ENCODE data around the gene GJA3.

Gene GJA3

GRCh38 chr13:20195801-20196200 lies 34.9 kb upstream of the GJA3 start:
- in situ Hi-C loops (cut with MboI; ENCODE audit: low pct_unique_long_range_greater_than_20kb, low sequenced_read_pairs, unreplicated experiment): loop anchor here (25.0 kb wide), 2 partner anchors 642 to 716 kb away; partner anchors contain the start of gene XPO4
- DNase-seq (ENCODE audit: low spot score): no peak
- no peak for TF ChIP-seq CTCF (IDR thresholded peaks at IDR 0.05; ENCODE audit: extremely low read depth, insufficient read depth, missing control alignments)

DNA sequence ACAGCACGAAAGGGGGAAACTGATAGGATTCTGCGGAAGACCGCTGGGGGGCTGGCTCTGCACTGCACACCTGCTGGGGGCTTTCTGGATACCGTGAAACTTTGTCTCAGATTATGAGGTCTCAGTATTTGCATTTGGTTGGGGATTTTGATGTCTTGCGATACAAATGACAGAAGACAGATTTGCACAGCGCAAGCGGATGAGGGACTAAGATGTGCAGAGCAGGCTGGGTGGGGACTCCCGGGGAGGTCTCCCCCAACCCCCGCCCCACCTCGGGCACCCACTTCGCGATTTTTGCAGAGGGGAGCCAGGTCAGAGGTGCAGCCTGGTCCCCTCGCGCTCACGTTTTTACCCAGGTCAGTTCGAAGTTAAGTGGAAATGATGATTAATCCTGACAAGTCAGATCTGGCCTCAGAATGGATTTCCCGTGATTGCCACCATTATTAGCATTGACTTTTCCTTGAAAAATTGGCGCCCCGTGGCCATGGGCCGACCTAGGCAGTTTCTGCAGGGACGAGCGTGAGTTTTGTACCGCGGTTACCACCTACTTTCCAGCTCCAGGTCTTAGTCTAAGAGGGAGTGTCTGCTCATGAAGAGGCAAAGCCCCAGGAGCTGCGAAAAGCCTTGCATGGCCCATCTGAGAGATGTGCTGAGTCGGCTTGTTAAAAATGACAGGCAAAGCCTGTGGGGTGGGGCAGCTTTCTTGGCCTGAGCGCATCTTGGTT lies 33.2 kb upstream of the GJA3 start:
- peak; percentile 43 for DNase-seq (ENCODE audit: low spot score)
- in situ Hi-C loops (cut with MboI; ENCODE audit: low pct_unique_long_range_greater_than_20kb, low sequenced_read_pairs, unreplicated experiment): loop anchor here (25.0 kb wide), 2 partner anchors 643 to 718 kb away; partner anchors contain the start of gene XPO4
- no peak for TF ChIP-seq CTCF (IDR thresholded peaks at IDR 0.05; ENCODE audit: extremely low read depth, insufficient read depth, missing control alignments)

DNA sequence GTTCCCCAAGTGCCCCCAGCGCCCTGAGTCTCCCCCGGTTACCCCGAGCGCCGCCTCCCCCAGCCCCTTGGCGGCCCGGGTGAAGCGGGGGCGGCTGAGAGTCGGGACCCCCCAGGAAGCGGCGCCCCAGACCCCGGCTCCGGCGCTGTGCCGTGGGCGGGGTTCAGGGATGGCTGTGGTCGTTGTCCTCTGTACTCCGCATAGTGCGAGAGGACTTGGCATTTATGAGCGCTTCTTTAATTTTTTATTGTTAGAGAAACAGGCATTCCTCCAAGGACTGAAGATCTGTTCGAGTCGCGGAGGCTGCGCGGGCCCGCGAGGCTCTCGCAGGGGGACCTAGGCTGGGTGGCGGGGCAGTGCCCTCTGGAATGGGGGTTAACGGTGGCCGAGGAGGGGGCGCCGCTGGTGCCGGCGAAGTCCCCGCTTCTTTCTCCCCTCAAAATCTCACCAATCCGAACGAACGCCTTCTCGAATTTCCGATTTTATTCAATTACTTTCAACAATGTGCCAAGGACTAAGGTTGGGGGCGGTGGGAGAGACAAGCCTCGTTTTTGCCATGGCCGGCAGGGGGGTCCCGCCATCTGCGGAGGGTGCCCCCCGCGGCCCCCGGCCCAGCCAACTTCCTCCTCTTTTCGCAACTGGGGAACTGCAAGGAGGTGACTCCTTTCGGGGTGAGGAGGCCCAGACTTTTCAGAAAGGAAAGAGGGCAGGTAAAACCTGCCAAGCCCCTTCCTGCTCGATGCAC lies 32.5 kb upstream of the GJA3 start:
- in situ Hi-C loops (cut with MboI; ENCODE audit: low pct_unique_long_range_greater_than_20kb, low sequenced_read_pairs, unreplicated experiment): loop anchor here (25.0 kb wide), 2 partner anchors 644 to 719 kb away; partner anchors contain the start of gene XPO4
- TF ChIP-seq CTCF (IDR thresholded peaks at IDR 0.05; ENCODE audit: extremely low read depth, insufficient read depth, missing control alignments): no peak
- peak; percentile 47 for DNase-seq (ENCODE audit: low spot score)

DNA sequence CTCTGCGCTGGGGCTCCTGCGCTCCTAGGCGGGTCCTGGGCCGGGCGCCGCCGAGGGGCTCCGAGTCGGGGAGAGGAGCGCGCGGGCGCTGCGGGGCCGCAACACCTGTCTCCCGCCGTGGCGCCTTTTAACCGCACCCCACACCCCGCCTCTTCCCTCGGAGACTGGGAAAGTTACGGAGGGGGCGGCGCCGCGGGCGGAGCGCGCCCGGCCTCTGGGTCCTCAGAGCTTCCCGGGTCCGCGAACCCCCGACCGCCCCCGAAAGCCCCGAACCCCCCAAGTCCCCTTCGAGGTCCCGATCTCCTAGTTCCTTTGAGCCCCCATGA lies 31.9 kb upstream of the GJA3 start, which contains the start of gene GJB2:
GJB2 (minus strand) TSS at position 103 of the 326 bp plus-strand sequence. CDS start 3,357 bp downstream, outside the sequence.
- in situ Hi-C loops (cut with MboI; ENCODE audit: low pct_unique_long_range_greater_than_20kb, low sequenced_read_pairs, unreplicated experiment): loop anchor here (25.0 kb wide), 2 partner anchors 645 to 720 kb away; partner anchors contain the start of gene XPO4
- no peak for DNase-seq (ENCODE audit: low spot score)
- TF ChIP-seq CTCF (IDR thresholded peaks at IDR 0.05; ENCODE audit: extremely low read depth, insufficient read depth, missing control alignments): no peak

- peak; percentile 29 for TF ChIP-seq CTCF (IDR thresholded peaks at IDR 0.05; ENCODE audit: extremely low read depth, insufficient read depth, missing control alignments)
- DNase-seq (ENCODE audit: low spot score): peak; percentile 49
- in situ Hi-C loops (cut with MboI; ENCODE audit: low pct_unique_long_range_greater_than_20kb, low sequenced_read_pairs, unreplicated experiment): loop anchor here (25.0 kb wide), 2 partner anchors 645 to 720 kb away; partner anchors contain the start of gene XPO4
Measured at GRCh38 chr13:20192158-20192835, 31.4 kb upstream of the GJA3 start.
